HCT116 (cell line): Measurements from ENCODE around the gene MRPL16. TPM values are rescaled to one million over a fixed set of nuclear protein-coding genes. Genes with fewer than 3 reads are reported as not detected.

Experiments
- ATAC-seq: fragments of 200-7000 bp; cut with Tn5 transposase; 2 replicates; pipeline ENCODE4 v1.9.1; 2020; ENCODE audit warnings: mild to moderate bottlenecking, moderate library complexity
- BruUV-seq: library from RNA; stranded (reverse); fragments of 400-500 nt; replicated peaks from 2 replicates; lab custom pipeline; 2021; lab: Mats Ljungman, UMichigan
- CTCF ChIA-PET: fragments of 300-600 bp; sonication (Branson Sonifier 250); formaldehyde crosslinking; loops from one replicate; lab custom pipeline; 2021; ENCODE audit warnings: antibody characterized with exemption; lab: Charles Lee
- POLR2A ChIA-PET: fragments of 300-600, 350-600 bp; sonication (Branson Sonifier 250); formaldehyde crosslinking; loops from one replicate; lab custom pipeline; 2021; ENCODE audit warnings: antibody characterized with exemption; lab: Charles Lee
- RAD21 ChIA-PET, 2 experiments: fragments of 300-600 bp; sonication (Branson Sonifier 250); formaldehyde crosslinking; loops; one replicate each; lab custom pipeline; 2023; ENCODE audit warnings: low total read pairs in 2 of 2; ENCODE audit not compliant: uncharacterized antibody in 2 of 2, unreplicated experiment in 2 of 2, low non-redundant PET in 1 of 2; lab: Charles Lee
- DNase-seq: peaks from one replicate; pipeline ENCODE4 v3.0.0-alpha.2; 2010; ENCODE audit warnings: low read depth, low spot score
- H2AFZ ChIP-seq: fragments of 200-600 bp; shearing (Covaris generic), sonication (generic); 2 replicates; pipeline ENCODE4 v1.6.1; 2017; ENCODE audit warnings: low read depth, mixed run types, mixed read lengths, antibody characterized with exemption, low read length; ENCODE audit not compliant: poor library complexity, severe bottlenecking
- H3K27ac ChIP-seq: 2 replicates; pipeline ENCODE4 v1.5.1; 2012; ENCODE audit warnings: low read depth, low read length
- H3K27me3 ChIP-seq: fragments of 200-600 bp; sonication (generic); 2 replicates; pipeline ENCODE4 v1.6.1; 2016; ENCODE audit warnings: mixed run types, low read length, mixed read lengths; ENCODE audit not compliant: insufficient read depth
- H3K36me3 ChIP-seq, 2 experiments: fragments of 200-500 bp in 1 of 2; fragments of 200-600 bp in 1 of 2; sonication (Bioruptor generic) in 1 of 2; sonication (generic) in 1 of 2; 2 replicates each; pipeline versions ENCODE4 v1.5.1 to v1.6.1; 2014 to 2016; ENCODE audit warnings: low read length in 2 of 2, inconsistent platforms in 1 of 2, mixed read lengths in 1 of 2, mixed run types in 1 of 2; ENCODE audit not compliant: insufficient read depth in 2 of 2, control insufficient read depth in 1 of 2
- H3K4me1 ChIP-seq, 2 experiments: fragments of 200-600 bp in 1 of 2; sonication (generic) in 1 of 2; 2 replicates each; pipeline versions ENCODE4 v1.5.1 to v1.6.1; 2012 to 2017; ENCODE audit warnings: low read length in 2 of 2, inconsistent platforms in 1 of 2, mild to moderate bottlenecking in 1 of 2, mixed read lengths in 1 of 2, mixed run types in 1 of 2, moderate library complexity in 1 of 2; ENCODE audit not compliant: insufficient read depth in 2 of 2, control insufficient read depth in 1 of 2
- H3K4me2 ChIP-seq: fragments of 200-600 bp; sonication (generic); 2 replicates; pipeline ENCODE4 v1.6.1; 2017; ENCODE audit warnings: mixed run types, low read length, mixed read lengths
- H3K4me3 ChIP-seq, 2 experiments: fragments of 200-600 bp in 1 of 2; sonication (generic) in 1 of 2; replicated peaks in 1 of 2; 2 replicates each; pipeline ENCODE4 v1.5.1; 2011 to 2016; ENCODE audit warnings: low read length in 2 of 2, control low read depth in 1 of 2, low read depth in 1 of 2, mild to moderate bottlenecking in 1 of 2, mixed read lengths in 1 of 2, mixed run types in 1 of 2
- H3K79me2 ChIP-seq: fragments of 200-600 bp; sonication (generic); 2 replicates; pipeline ENCODE4 v1.6.1; 2017; ENCODE audit warnings: mild to moderate bottlenecking, mixed run types, low read length, moderate library complexity, mixed read lengths; ENCODE audit not compliant: insufficient read depth
- H3K9ac ChIP-seq: fragments of 200-600 bp; sonication (generic); 2 replicates; pipeline ENCODE4 v1.6.1; 2016; ENCODE audit warnings: low read length, mixed read lengths
- H3K9me2 ChIP-seq: fragments of 200-600 bp; sonication (generic), shearing (Covaris generic); 2 replicates; pipeline ENCODE4 v1.6.1; 2017; ENCODE audit warnings: mixed run types, mild to moderate bottlenecking, moderate library complexity; ENCODE audit not compliant: insufficient read depth
- H3K9me3 ChIP-seq, 2 experiments: fragments of 200-500 bp in 1 of 2; fragments of 200-600 bp in 1 of 2; sonication (Bioruptor generic) in 1 of 2; sonication (generic) in 1 of 2; 2 replicates each; pipeline ENCODE4 v1.6.1; 2014 to 2017; ENCODE audit warnings: low read length in 2 of 2, mixed read lengths in 2 of 2, inconsistent platforms in 1 of 2, low read depth in 1 of 2, mild to moderate bottlenecking in 1 of 2, mixed run types in 1 of 2, moderate library complexity in 1 of 2; ENCODE audit not compliant: control insufficient read depth in 1 of 2, insufficient read depth in 1 of 2
- H4K20me1 ChIP-seq: fragments of 200-600 bp; sonication (generic), shearing (Covaris generic); 2 replicates; pipeline ENCODE4 v1.6.1; 2017; ENCODE audit warnings: mixed run types, mild to moderate bottlenecking, moderate library complexity; ENCODE audit not compliant: insufficient read depth
- CBX3 ChIP-seq: IDR thresholded peaks from 2 replicates; pipeline ENCODE4 v1.6.1; 2012; ENCODE audit warnings: low read depth
- CEBPB ChIP-seq: IDR thresholded peaks from 2 replicates; pipeline ENCODE4 v1.6.1; 2012; ENCODE audit warnings: low read depth
- EGR1 ChIP-seq: IDR thresholded peaks from 2 replicates; pipeline ENCODE4 v1.6.1; 2012; ENCODE audit warnings: low read depth
- ELF1 ChIP-seq: IDR thresholded peaks from 2 replicates; pipeline ENCODE4 v1.6.1; 2012; ENCODE audit warnings: low read depth, borderline replicate concordance
- JUND ChIP-seq: IDR thresholded peaks from 2 replicates; pipeline ENCODE4 v1.6.1; 2012
- SRF ChIP-seq: IDR thresholded peaks from 2 replicates; pipeline ENCODE4 v1.6.1; 2012; ENCODE audit warnings: low read depth
- TCF7L2 ChIP-seq: IDR thresholded peaks from 2 replicates; pipeline ENCODE4 v1.7.0; 2011; ENCODE audit warnings: borderline replicate concordance, inconsistent platforms; ENCODE audit not compliant: insufficient read depth, insufficient read length; ENCODE audit errors: extremely low read depth
- YY1 ChIP-seq: IDR thresholded peaks from 2 replicates; pipeline ENCODE4 v1.6.1; 2011; ENCODE audit warnings: low read length, low read depth, moderate library complexity, mild to moderate bottlenecking; ENCODE audit not compliant: insufficient replicate concordance; ENCODE audit errors: extremely low read depth
- ZNF274 ChIP-seq: fragments of 200-500 bp; sonication (Bioruptor generic); IDR thresholded peaks from 2 replicates; pipeline ENCODE4 v1.6.1; 2014; ENCODE audit warnings: mild to moderate bottlenecking, low read depth, low read length, inconsistent platforms
- intact Hi-C: fragments of 100-400 bp; cut with micrococcal nuclease; formaldehyde crosslinking; loops from 2 replicates; pipeline ENCODE4 v1.10.0; 2022
- total RNA-seq: library from RNA; stranded (reverse); gene quantifications from one replicate; pipeline ENCODE4 v1.2.1, GENCODE V29; 2021; ENCODE audit not compliant: unreplicated experiment
- TF ChIP-seq, protein P1 (sequence below): IDR thresholded peaks from 2 replicates; pipeline ENCODE4 v1.6.1; 2012; ENCODE audit warnings: low read depth

MRPL16 gene
- total RNA-seq, 1 experiment from 2014 or later, result 61.0 TPM

DNA sequence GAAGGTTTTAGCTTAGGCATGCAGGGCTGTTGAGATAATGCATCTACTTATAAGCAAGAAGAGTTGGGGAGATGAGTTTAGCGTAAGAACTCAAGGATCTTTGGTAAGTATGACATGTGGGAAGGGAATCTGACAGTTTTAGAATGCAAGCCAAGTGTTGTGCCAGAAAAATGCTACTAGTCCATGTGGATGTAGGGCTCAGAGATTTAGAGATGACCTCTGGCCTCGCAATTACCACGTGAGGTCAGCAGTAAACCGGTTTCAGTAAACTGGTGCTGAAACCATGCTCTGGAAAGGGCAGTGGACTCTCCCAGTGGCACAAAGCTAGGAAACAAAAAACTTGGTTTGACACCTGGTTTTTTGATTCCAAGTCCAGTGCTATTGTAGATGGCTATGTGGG, 18.9 kb downstream of the MRPL16 start (continued):
- TF ChIP-seq, protein P1, sequence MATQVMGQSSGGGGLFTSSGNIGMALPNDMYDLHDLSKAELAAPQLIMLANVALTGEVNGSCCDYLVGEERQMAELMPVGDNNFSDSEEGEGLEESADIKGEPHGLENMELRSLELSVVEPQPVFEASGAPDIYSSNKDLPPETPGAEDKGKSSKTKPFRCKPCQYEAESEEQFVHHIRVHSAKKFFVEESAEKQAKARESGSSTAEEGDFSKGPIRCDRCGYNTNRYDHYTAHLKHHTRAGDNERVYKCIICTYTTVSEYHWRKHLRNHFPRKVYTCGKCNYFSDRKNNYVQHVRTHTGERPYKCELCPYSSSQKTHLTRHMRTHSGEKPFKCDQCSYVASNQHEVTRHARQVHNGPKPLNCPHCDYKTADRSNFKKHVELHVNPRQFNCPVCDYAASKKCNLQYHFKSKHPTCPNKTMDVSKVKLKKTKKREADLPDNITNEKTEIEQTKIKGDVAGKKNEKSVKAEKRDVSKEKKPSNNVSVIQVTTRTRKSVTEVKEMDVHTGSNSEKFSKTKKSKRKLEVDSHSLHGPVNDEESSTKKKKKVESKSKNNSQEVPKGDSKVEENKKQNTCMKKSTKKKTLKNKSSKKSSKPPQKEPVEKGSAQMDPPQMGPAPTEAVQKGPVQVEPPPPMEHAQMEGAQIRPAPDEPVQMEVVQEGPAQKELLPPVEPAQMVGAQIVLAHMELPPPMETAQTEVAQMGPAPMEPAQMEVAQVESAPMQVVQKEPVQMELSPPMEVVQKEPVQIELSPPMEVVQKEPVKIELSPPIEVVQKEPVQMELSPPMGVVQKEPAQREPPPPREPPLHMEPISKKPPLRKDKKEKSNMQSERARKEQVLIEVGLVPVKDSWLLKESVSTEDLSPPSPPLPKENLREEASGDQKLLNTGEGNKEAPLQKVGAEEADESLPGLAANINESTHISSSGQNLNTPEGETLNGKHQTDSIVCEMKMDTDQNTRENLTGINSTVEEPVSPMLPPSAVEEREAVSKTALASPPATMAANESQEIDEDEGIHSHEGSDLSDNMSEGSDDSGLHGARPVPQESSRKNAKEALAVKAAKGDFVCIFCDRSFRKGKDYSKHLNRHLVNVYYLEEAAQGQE, result no peak
- TF ChIP-seq CEBPB (no peak), TCF7L2 (no peak), YY1 (no peak), SRF (no peak)

DNA sequence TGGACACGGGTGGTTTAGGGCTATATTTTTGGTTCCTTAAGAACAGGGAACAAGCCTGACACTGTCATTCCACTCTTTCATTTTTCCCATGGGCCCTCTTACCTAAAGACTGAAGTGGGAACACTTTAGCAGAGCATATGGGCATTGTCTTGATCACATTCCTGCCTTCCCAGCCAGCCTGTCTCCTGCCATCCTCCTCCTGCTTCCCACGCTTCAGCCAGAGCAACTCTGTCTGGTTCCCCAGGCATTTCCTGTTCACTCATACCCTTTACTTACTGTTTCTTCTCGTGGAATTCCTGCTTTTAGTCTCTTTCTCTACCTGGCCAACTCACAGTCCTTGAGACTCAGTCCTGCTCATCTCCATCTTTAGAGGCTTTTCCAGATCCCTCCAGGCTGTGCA, 22.8 kb downstream of the MRPL16 start:
- ChIA-PET CTCF (interaction anchor here (1.0 kb wide), 1 partner anchor 33 kb away, joined by 7 read pairs; the partner anchor contains the start of gene STX3), POLR2A (no interaction called here), RAD21 (no interaction called here)
- no peak overlapping the region for H2AFZ ChIP-seq
- TF ChIP-seq CBX3 (no peak), YY1 (no peak), JUND (no peak), ZNF274 (no peak), ELF1 (no peak), SRF (no peak), EGR1 (no peak)
- H3K4me1 ChIP-seq, result peaks cover 18 to 25% of the 10 kb centered on the region in 2 experiments
- no TSS peak for BruUV-seq
- ATAC-seq, result no peak
- H3K4me3 ChIP-seq, result no peak overlapping the region
- intact Hi-C loops, result no loop called here
- no peak overlapping the region for H3K9ac ChIP-seq
- H3K4me2 ChIP-seq, result no peak overlapping the region
- no peak for DNase-seq
- no peaks in the 10 kb centered on the region for H3K9me3 ChIP-seq
- peaks cover 8 to 30% of the 10 kb centered on the region in 2 experiments; a peak in 3 of 4 replicates for H3K36me3 ChIP-seq
- no peak overlapping the region for H3K27ac ChIP-seq
- H4K20me1 ChIP-seq, result no peaks in the 10 kb centered on the region
- H3K27me3 ChIP-seq, result no peaks in the 10 kb centered on the region
- no peaks in the 10 kb centered on the region for H3K9me2 ChIP-seq
- H3K79me2 ChIP-seq, result no peaks in the 10 kb centered on the region; the same call in 1 of the 2 replicates
